Right cardiac atrium (tissue), 5 donors: ENCODE data around the gene C11orf98. TPM values are rescaled to one million over a fixed set of nuclear protein-coding genes. Genes with fewer than 3 reads are reported as not detected.

Source experiments
- ATAC-seq, 2 donors: fragments of 200-7000 bp; cut with Tn5 transposase; one replicate each; pipeline versions ENCODE4 v1.8.0 to v1.9.1; 2020; ENCODE audit warnings: moderate library complexity in 2 of 2, mild to moderate bottlenecking in 1 of 2
- DNase-seq, 3 donors: peaks; one replicate each; pipeline ENCODE4 v3.0.0-alpha.2; 2020
- H3K27ac ChIP-seq: one replicate; pipeline ENCODE4 v1.5.1; 2013; ENCODE audit warnings: mild to moderate bottlenecking, low read length, control low read depth, moderate library complexity
- H3K27me3 ChIP-seq: one replicate; pipeline ENCODE4 v1.6.1; 2013; ENCODE audit not compliant: control insufficient read depth, insufficient read depth
- H3K4me1 ChIP-seq: one replicate; pipeline ENCODE4 v1.6.1; 2013; ENCODE audit warnings: low read length; ENCODE audit not compliant: control insufficient read depth, insufficient read depth
- H3K4me3 ChIP-seq: one replicate; pipeline ENCODE4 v1.5.1; 2013; ENCODE audit warnings: low read length, control low read depth
- H3K9me3 ChIP-seq: one replicate; pipeline ENCODE4 v1.6.1; 2013; ENCODE audit warnings: low read length; ENCODE audit not compliant: control insufficient read depth
- WGBS: extraction: QIAGEN DNeasy Blood & Tissue Kit; methylation state at CpG from one replicate; pipeline ENCODE4 v1.1.7; 2013; 5-methylcytosine and 5-hydroxymethylcytosine counted together
- intact Hi-C, 4 donors: fragments of 100-400 bp; cut with DNase I; formaldehyde crosslinking; loops; one replicate each; pipeline versions ENCODE4 v1.11.0 to v1.14.0; 2022 to 2023
- polyA plus RNA-seq: library from polyadenylated mRNA; stranded (reverse); fragments of 200-250 nt; gene quantifications from one replicate; pipeline ENCODE4 v1.2.3, GENCODE V29; 2013
- total RNA-seq, 4 donors: library from RNA; stranded (reverse); fragmentation: NEBNext Ultra II Directional; extraction: Animal tissue kit (Norgen Biotek cat#: 25700); gene quantifications; one replicate each; pipeline ENCODE4 v1.2.1, GENCODE V29; 2021
- donor health status: healthy with polysubstance abuse.
- donor health status: DM: no; HTN: yes; CAD: no.
- donor health status: DM: no; HTN: no; CAD: no.
- donor health status: DM: no; HTN: yes; CAD: no; lungs with severe emphysema.
- donor health status: DM: yes; HTN: yes; CAD: no.

C11orf98 gene
- total and polyA plus RNA-seq, 5 donors: 30.6 to 79.7 (median 36.5) TPM

- DNase-seq (no peak), ATAC-seq (no peak)
- Histone ChIP-seq H3K9me3 (no peaks in the 10 kb centered on the region), H3K27me3 (no peaks in the 10 kb centered on the region), H3K4me1 (peaks cover 3% of the 10 kb centered on the region), H3K27ac (no peak overlapping the region), H3K4me3 (no peak overlapping the region)
- 90% methylated on average over 11 of the region's 11 CpGs for WGBS
- intact Hi-C loops: no loop called here
Observed at GRCh38 chr11:62649486-62649885, 15.5 kb downstream of the C11orf98 start.

GRCh38 chr11:62648967-62649364 lies 16.0 kb downstream of the C11orf98 start:
- no peaks in the 10 kb centered on the region for H3K9me3 ChIP-seq
- peaks cover 3% of the 10 kb centered on the region for H3K4me1 ChIP-seq
- no peak for ATAC-seq
- H3K27me3 ChIP-seq: no peaks in the 10 kb centered on the region
- DNase-seq: peak in 1 of 3 donors; percentile 61
- intact Hi-C loops: no loop called here
- no peak overlapping the region for H3K27ac ChIP-seq
- 85% methylated on average over 11 of the region's 11 CpGs for WGBS
- H3K4me3 ChIP-seq: no peak overlapping the region

- Histone ChIP-seq H3K4me1 (peaks cover 3% of the 10 kb centered on the region), H3K9me3 (no peaks in the 10 kb centered on the region), H3K27ac (no peak overlapping the region), H3K4me3 (no peak overlapping the region), H3K27me3 (no peaks in the 10 kb centered on the region)
- WGBS: 88% methylated on average over 24 of the region's 24 CpGs
- DNase-seq: peak in 1 of 3 donors; percentile 58
- intact Hi-C loops: no loop called here
- no peak for ATAC-seq
Observed at GRCh38 chr11:62648185-62648966, 16.6 kb downstream of the C11orf98 start.

- no peak for ATAC-seq
- WGBS: 80% methylated on average over 6 of the region's 6 CpGs
- intact Hi-C loops: no loop called here
- Histone ChIP-seq H3K4me3 (no peak overlapping the region), H3K4me1 (peaks cover 3% of the 10 kb centered on the region), H3K27me3 (no peaks in the 10 kb centered on the region), H3K27ac (no peak overlapping the region), H3K9me3 (no peaks in the 10 kb centered on the region)
- DNase-seq: no peak
Observed at GRCh38 chr11:62647609-62648005, 17.4 kb downstream of the C11orf98 start.

- no peaks in the 10 kb centered on the region for H3K27me3 ChIP-seq
- intact Hi-C loops: no loop called here
- peaks cover 3% of the 10 kb centered on the region for H3K4me1 ChIP-seq
- 61% methylated on average over 32 of the region's 32 CpGs for WGBS
- H3K27ac ChIP-seq: no peak overlapping the region
- ATAC-seq: peak; percentile 1 to 2
- no peak overlapping the region for H3K4me3 ChIP-seq
- DNase-seq: peak in 2 of 3 donors; percentile 63 to 69
- no peaks in the 10 kb centered on the region for H3K9me3 ChIP-seq
Observed at GRCh38 chr11:62646825-62647608, 18.0 kb downstream of the C11orf98 start.

GRCh38 chr11:62645946-62646824 lies 18.8 kb downstream of the C11orf98 start, which contains the start of gene GANAB:
TSS of gene GANAB (minus strand) at chr11:62646613. CDS start at chr11:62646599, 14 bp downstream.
- Histone ChIP-seq H3K4me3 (peak within 1 kb of the TSS; percentile 93), H3K27ac (peak within 1 kb of the TSS; percentile 87), H3K4me1 (peaks cover 3% of the 10 kb centered on the region), H3K27me3 (no peaks in the 10 kb centered on the region), H3K9me3 (no peaks in the 10 kb centered on the region)
- WGBS: under 1% methylated on average over 73 of the region's 73 CpGs
- intact Hi-C loops: no loop called here
- peak; percentile 99 to 100 (median 100) for DNase-seq
- ATAC-seq: peak; percentile 98

- peaks cover 3% of the 10 kb centered on the region for H3K4me1 ChIP-seq
- ATAC-seq: no peak
- peak overlapping the region; percentile 93 for H3K4me3 ChIP-seq
- no peaks in the 10 kb centered on the region for H3K9me3 ChIP-seq
- DNase-seq: no peak
- H3K27ac ChIP-seq: peak overlapping the region; percentile 87
- WGBS: 14% methylated on average over 11 of the region's 11 CpGs
- no peaks in the 10 kb centered on the region for H3K27me3 ChIP-seq
- intact Hi-C loops: no loop called here
Observed at GRCh38 chr11:62645671-62645945, 19.4 kb downstream of the C11orf98 start.

GRCh38 chr11:62644220-62644619 lies 20.8 kb downstream of the C11orf98 start:
- Histone ChIP-seq H3K4me3 (no peak overlapping the region), H3K4me1 (peaks cover 3% of the 10 kb centered on the region), H3K27me3 (no peaks in the 10 kb centered on the region), H3K9me3 (no peaks in the 10 kb centered on the region), H3K27ac (no peak overlapping the region)
- 82% methylated on average over 8 of the region's 8 CpGs for WGBS
- DNase-seq: no peak
- ATAC-seq: no peak
- intact Hi-C loops: no loop called here

GRCh38 chr11:62632492-62632891 lies 32.5 kb downstream of the C11orf98 start:
- ATAC-seq (no peak), DNase-seq (no peak)
- WGBS: 83% methylated on average over 6 of the region's 6 CpGs
- Histone ChIP-seq H3K4me3 (no peak overlapping the region), H3K27ac (no peak overlapping the region), H3K9me3 (no peaks in the 10 kb centered on the region), H3K4me1 (no peaks in the 10 kb centered on the region), H3K27me3 (no peaks in the 10 kb centered on the region)
- intact Hi-C loops: no loop called here

GRCh38 chr11:62627713-62628112 lies 37.3 kb downstream of the C11orf98 start:
- WGBS: 87% methylated on average over 3 of the region's 3 CpGs
- H3K9me3 ChIP-seq: no peaks in the 10 kb centered on the region
- ATAC-seq (no peak), DNase-seq (no peak)
- H3K4me3 ChIP-seq: no peak overlapping the region
- H3K27ac ChIP-seq: no peak overlapping the region
- no peaks in the 10 kb centered on the region for H3K4me1 ChIP-seq
- intact Hi-C loops: no loop called here
- H3K27me3 ChIP-seq: no peaks in the 10 kb centered on the region
